Loucy (cell line): ENCODE measurements around the gene MADD.
"Not testable (repeated sequence)": the region's sequence is repeated elsewhere in the genome, so short reads cannot be mapped to it uniquely, and the experiment has no call there.

ENCODE experiments used
- H2AFZ ChIP-seq: fragments of 200-600 bp; sonication (generic); 2 replicates; pipeline ENCODE4 v1.6.0; 2016; ENCODE audit warnings: antibody characterized with exemption, mild to moderate bottlenecking, low read length, moderate library complexity
- H3F3A ChIP-seq: fragments of 200-600 bp; 2 replicates; pipeline ENCODE4 v1.6.0; 2016; ENCODE audit warnings: antibody characterized with exemption, low read depth, mild to moderate bottlenecking
- H3K27me3 ChIP-seq: fragments of 200-600 bp; sonication (generic); 2 replicates; pipeline ENCODE4 v1.6.1; 2014; ENCODE audit warnings: low read length, mild to moderate bottlenecking; ENCODE audit not compliant: insufficient read depth, poor library complexity, severe bottlenecking
- H3K36me3 ChIP-seq: fragments of 200-600 bp; sonication (generic); 2 replicates; pipeline ENCODE4 v1.6.1; 2016; ENCODE audit warnings: low read length; ENCODE audit not compliant: insufficient read depth
- H3K4me1 ChIP-seq: fragments of 200-600 bp; sonication (generic); 2 replicates; pipeline ENCODE4 v1.5.1; 2014; ENCODE audit warnings: low read length, mild to moderate bottlenecking; ENCODE audit not compliant: insufficient read depth, poor library complexity, severe bottlenecking
- H3K4me2 ChIP-seq: fragments of 200-600 bp; sonication (generic); 2 replicates; pipeline ENCODE4 v1.6.0; 2014; ENCODE audit warnings: antibody characterized with exemption, low read length, low read depth, mild to moderate bottlenecking; ENCODE audit not compliant: poor library complexity, severe bottlenecking
- H3K4me3 ChIP-seq: fragments of 200-600 bp; sonication (generic); 2 replicates; pipeline ENCODE4 v1.5.1; 2014; ENCODE audit warnings: low read length, mild to moderate bottlenecking, mixed read lengths; ENCODE audit not compliant: poor library complexity, severe bottlenecking
- H3K79me2 ChIP-seq: fragments of 200-600 bp; sonication (generic); 2 replicates; pipeline ENCODE4 v1.6.1; 2014; ENCODE audit warnings: low read length; ENCODE audit not compliant: insufficient read depth
- H3K9ac ChIP-seq: fragments of 200-600 bp; sonication (generic); 2 replicates; pipeline ENCODE4 v1.6.0; 2014; ENCODE audit warnings: mild to moderate bottlenecking, low read depth, low read length, moderate library complexity; ENCODE audit not compliant: poor library complexity, severe bottlenecking
- H3K9me2 ChIP-seq: fragments of 200-600 bp; sonication (generic); replicated peaks from 2 replicates; pipeline ENCODE4 v1.6.1; 2016; ENCODE audit warnings: low read depth, low read length, mixed read lengths
- H3K9me3 ChIP-seq: fragments of 200-600 bp; sonication (generic); 2 replicates; pipeline ENCODE4 v1.6.1; 2014; ENCODE audit warnings: mild to moderate bottlenecking, antibody characterized with exemption, low read length, low read depth; ENCODE audit not compliant: insufficient read depth
- H4K20me1 ChIP-seq: fragments of 200-600 bp; sonication (generic); 2 replicates; pipeline ENCODE4 v1.6.0; 2014; ENCODE audit warnings: antibody characterized with exemption, low read length, mild to moderate bottlenecking; ENCODE audit not compliant: insufficient read depth, poor library complexity, severe bottlenecking
- CTCF ChIP-seq: fragments of 200-600 bp; sonication (generic); conservative IDR thresholded peaks from 2 replicates; pipeline ENCODE4 v1.5.1; 2014; ENCODE audit warnings: mild to moderate bottlenecking, antibody characterized with exemption, low read length
- EZH2phosphoT487 ChIP-seq: fragments of 200-600 bp; IDR thresholded peaks from 2 replicates; pipeline ENCODE4 v1.6.1; 2018; ENCODE audit warnings: antibody characterized with exemption, mild to moderate bottlenecking, moderate library complexity, borderline replicate concordance

Gene MADD

GRCh38 chr11:47333526-47333845 is 63.6 kb downstream of the MADD start:
- no peak overlapping the region for H2AFZ ChIP-seq
- peaks cover 3% of the 10 kb centered on the region; the same call in 1 of the 2 replicates for H3K36me3 ChIP-seq
- no peaks in the 10 kb centered on the region for H3K27me3 ChIP-seq
- no peak overlapping the region for H3K4me2 ChIP-seq
- H3K9me3 ChIP-seq = no peaks in the 10 kb centered on the region
- H4K20me1 ChIP-seq = no peaks in the 10 kb centered on the region
- H3K4me3 ChIP-seq = no peak overlapping the region
- TF ChIP-seq EZH2phosphoT487 = no peak
- no peak for TF ChIP-seq CTCF
- no peaks in the 10 kb centered on the region for H3K79me2 ChIP-seq
- H3K4me1 ChIP-seq = no peaks in the 10 kb centered on the region
- no peaks in the 10 kb centered on the region for H3K9me2 ChIP-seq
- H3F3A ChIP-seq = no peaks in the 10 kb centered on the region
- H3K9ac ChIP-seq = no peak overlapping the region

- H3K9me2 ChIP-seq = no peaks in the 10 kb centered on the region
- no peaks in the 10 kb centered on the region for H4K20me1 ChIP-seq
- H3K9me3 ChIP-seq = no peaks in the 10 kb centered on the region
- H3K4me1 ChIP-seq = no peaks in the 10 kb centered on the region
- H3K79me2 ChIP-seq = no peaks in the 10 kb centered on the region
- TF ChIP-seq EZH2phosphoT487 = no peak
- no peak for TF ChIP-seq CTCF
- H3K36me3 ChIP-seq = peaks cover 3% of the 10 kb centered on the region; the same call in 1 of the 2 replicates
- H2AFZ ChIP-seq = no peak overlapping the region
- H3K4me2 ChIP-seq = no peak overlapping the region
- no peaks in the 10 kb centered on the region for H3K27me3 ChIP-seq
- H3K9ac ChIP-seq = no peak overlapping the region
- no peaks in the 10 kb centered on the region for H3F3A ChIP-seq
- H3K4me3 ChIP-seq = no peak overlapping the region
Measured at GRCh38 chr11:47333886-47334443, 64.0 kb downstream of the MADD start.

- not testable (repeated sequence) for H2AFZ ChIP-seq, H3F3A ChIP-seq, H3K9me3 ChIP-seq, H3K36me3 ChIP-seq, H3K27me3 ChIP-seq, H3K4me3 ChIP-seq, H3K9ac ChIP-seq, H3K4me1 ChIP-seq, H3K4me2 ChIP-seq, H3K9me2 ChIP-seq, H4K20me1 ChIP-seq, H3K79me2 ChIP-seq
Measured at GRCh38 chr11:47334699-47335411, 64.9 kb downstream of the MADD start.

- no peaks in the 10 kb centered on the region for H3K79me2 ChIP-seq
- H3K9me3 ChIP-seq = no peaks in the 10 kb centered on the region
- H3F3A ChIP-seq = no peaks in the 10 kb centered on the region
- H3K27me3 ChIP-seq = no peaks in the 10 kb centered on the region
- H3K4me1 ChIP-seq = no peaks in the 10 kb centered on the region
- TF ChIP-seq CTCF (no peak), EZH2phosphoT487 (no peak)
- no peak overlapping the region for H3K4me3 ChIP-seq
- H3K9ac ChIP-seq = no peak overlapping the region
- peaks cover 3% of the 10 kb centered on the region; the same call in 1 of the 2 replicates for H3K36me3 ChIP-seq
- no peaks in the 10 kb centered on the region for H4K20me1 ChIP-seq
- H3K9me2 ChIP-seq = no peaks in the 10 kb centered on the region
- no peak overlapping the region for H3K4me2 ChIP-seq
- H2AFZ ChIP-seq = no peak overlapping the region
Measured at GRCh38 chr11:47335733-47336132, 65.8 kb downstream of the MADD start.
